ENCODE results near the gene ENG. TPM values are rescaled to one million over a fixed set of nuclear protein-coding genes. Genes with fewer than 3 reads are reported as not detected.

The ENG gene
- total and polyA plus RNA-seq, 12 donors, result 76.8 to 310 (median 142) TPM

DNA sequence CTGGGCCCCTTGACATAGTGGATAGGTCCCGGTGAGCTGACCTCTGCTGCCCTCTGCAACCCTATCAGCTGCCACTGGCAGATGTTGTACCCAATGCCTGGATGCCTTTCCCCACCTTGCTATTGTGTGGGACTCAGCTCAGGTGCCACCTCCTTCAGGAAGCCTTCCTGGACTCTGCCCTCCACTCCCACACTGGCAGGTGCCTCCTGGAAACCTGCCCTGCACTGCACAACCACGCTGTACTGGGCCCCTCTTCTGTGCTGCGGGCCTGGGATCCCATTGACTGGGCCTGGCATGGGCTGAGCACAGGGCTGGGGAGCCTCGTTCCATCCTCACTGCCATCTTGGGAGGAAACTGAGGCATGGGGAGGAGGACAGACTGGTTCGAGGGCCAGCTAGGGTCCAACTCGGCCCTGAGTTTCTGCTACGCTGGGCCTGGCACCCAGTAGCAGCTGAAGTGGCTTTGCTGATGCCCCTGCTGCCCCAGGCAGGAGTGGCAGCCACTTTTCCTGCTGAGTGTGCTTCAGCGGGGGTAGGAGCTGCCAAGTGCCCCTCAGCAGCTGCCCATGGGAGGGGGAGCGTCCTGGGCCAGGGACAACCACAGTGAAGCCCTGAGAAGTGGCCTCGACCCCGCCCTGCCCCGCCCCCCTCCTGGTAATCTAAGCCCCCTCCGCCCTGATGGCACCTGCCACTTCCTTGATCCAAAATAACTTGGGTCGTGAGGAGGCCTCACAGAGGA, 21.7 kb upstream of the ENG start:
- TF ChIP-seq, protein P1, sequence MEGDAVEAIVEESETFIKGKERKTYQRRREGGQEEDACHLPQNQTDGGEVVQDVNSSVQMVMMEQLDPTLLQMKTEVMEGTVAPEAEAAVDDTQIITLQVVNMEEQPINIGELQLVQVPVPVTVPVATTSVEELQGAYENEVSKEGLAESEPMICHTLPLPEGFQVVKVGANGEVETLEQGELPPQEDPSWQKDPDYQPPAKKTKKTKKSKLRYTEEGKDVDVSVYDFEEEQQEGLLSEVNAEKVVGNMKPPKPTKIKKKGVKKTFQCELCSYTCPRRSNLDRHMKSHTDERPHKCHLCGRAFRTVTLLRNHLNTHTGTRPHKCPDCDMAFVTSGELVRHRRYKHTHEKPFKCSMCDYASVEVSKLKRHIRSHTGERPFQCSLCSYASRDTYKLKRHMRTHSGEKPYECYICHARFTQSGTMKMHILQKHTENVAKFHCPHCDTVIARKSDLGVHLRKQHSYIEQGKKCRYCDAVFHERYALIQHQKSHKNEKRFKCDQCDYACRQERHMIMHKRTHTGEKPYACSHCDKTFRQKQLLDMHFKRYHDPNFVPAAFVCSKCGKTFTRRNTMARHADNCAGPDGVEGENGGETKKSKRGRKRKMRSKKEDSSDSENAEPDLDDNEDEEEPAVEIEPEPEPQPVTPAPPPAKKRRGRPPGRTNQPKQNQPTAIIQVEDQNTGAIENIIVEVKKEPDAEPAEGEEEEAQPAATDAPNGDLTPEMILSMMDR (IDR thresholded peaks at IDR 0.05), result no peak
- Histone ChIP-seq H3K4me3 (peak overlapping the region; percentile 50 to 81 (median 69)), H3K27ac (peak overlapping the region in 9 of 10 donors; percentile 82 to 93 (median 89)), H3K9me3 (no peaks in the 10 kb centered on the region), H3K27me3 (peaks cover 0 to 12% (median 0%) of the 10 kb centered on the region in 7 donors), H3K36me3 (peaks cover 0 to 24% (median 9%) of the 10 kb centered on the region in 9 donors), H3K4me1 (peaks cover 18 to 62% (median 48%) of the 10 kb centered on the region in 9 donors)
- DNase-seq (no peak), ATAC-seq (peak in 3 of 8 donors; percentile 5 to 20 (median 8))
- WGBS, 2 donors, result 53 to 54% methylated on average over 14 of the region's 14 CpGs
- intact Hi-C loops (cut with DNase I), result loop anchor here in 3 of 10 donors (5.0 to 10.0 kb wide), 3 partner anchors 41 to 141 kb away; partner anchors contain the start of genes ST6GALNAC4 (in 1 of the 3) and TOR2A (in 1 of the 3)

DNA sequence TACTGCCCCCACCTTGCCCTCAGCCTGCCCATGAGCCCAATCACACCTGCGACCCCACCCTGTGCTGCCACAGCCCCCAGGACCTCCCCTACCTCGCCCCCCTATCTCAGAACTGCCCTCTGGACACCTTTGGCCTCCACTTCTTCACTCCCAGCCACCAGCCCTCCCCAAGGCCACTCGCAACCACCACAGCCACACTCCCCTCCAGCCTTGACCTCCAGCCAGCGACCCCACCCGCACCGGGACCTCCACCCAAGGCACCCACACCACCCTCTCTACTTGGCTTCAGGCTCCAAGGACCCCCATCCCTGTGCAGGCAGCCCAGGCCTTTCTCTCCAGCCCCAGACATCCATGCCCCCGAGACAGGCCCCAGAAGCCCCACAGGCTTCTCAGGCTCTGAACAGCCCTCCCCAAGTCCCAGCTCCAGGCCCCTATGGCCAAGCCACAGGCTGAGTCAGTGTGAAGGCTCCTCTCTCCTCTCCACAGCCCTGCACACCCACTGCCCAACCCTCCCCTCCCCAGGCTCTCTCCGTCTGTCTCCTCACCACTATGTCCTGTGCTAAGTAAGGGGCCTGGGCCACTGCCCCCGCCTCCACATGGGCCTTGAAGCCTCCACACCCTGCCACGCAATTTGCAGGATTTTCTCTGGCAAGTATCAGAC, 21.0 kb upstream of the ENG start:
- TF ChIP-seq, protein P1 (IDR thresholded peaks at IDR 0.05), result no peak
- Histone ChIP-seq H3K36me3 (peaks cover 0 to 31% (median 15%) of the 10 kb centered on the region in 9 donors), H3K4me1 (peaks cover 18 to 64% (median 48%) of the 10 kb centered on the region in 9 donors), H3K9me3 (no peaks in the 10 kb centered on the region), H3K27ac (peak overlapping the region; percentile 10 to 93 (median 88)), H3K4me3 (peak overlapping the region in 9 of 10 donors; percentile 50 to 81 (median 69)), H3K27me3 (peaks cover 0 to 12% (median 0%) of the 10 kb centered on the region in 7 donors)
- WGBS, 2 donors, result 69% methylated on average over 10 of the region's 10 CpGs
- intact Hi-C loops (cut with DNase I), result loop anchor here in 3 of 10 donors (5.0 to 10.0 kb wide), 3 partner anchors 42 to 141 kb away; partner anchors contain the start of genes ST6GALNAC4 (in 1 of the 3) and TOR2A (in 1 of the 3)
- ATAC-seq (no peak), DNase-seq (no peak)

DNA sequence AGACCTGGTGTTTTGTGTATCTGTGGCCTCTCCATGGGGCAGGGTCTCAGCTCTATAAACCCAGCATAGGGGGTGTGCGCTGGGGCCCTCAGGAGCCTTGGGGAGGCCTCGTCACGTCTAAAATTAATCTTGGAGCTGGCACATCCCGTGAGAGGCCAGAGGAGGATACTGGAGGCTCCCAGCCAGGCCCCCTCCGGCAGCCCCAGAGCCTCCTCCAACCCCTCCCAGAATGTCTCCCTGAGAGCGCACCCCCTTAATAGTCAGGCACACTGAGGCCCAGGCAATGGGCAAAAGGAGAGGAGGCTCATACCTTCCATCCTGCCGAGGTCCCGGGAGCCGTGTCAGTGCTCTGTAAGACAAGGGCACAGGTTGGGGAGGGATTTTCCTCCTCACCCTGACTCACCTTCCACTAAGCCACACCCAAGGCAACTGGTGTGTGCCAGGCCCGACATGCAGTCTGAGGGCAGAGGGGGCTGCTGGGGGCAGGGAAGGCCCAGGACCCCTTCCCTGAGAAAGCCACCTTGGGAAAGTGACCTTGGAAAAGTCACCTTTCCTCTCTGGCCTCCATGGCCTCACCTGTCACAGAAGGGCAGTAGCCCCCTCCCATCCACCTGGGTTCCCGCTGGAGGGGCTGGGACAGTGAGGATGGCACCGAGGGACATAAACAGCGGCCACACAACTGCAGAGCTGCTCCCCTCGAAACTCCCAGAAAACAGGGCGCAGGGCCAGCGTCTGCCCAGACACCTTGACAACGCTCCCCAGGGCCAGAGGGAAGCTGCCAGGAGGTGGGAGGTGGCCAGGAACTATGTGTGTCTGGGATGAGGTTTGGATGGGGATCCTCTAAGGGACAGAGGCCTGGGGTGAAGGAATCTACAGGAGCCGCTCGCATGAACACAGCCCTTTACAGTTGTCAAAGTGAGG, 20.1 kb upstream of the ENG start:
- H3K4me3 ChIP-seq, result peak overlapping the region in 7 of 10 donors; percentile 2 to 75 (median 69)
- intact Hi-C loops (cut with DNase I), result loop anchor here (5.0 to 10.0 kb wide), 12 partner anchors 43 to 282 kb away; partner anchors contain the start of genes CDK9 (in 4 of the 10), TOR2A (in 4 of the 10), ST6GALNAC4 (in 3 of the 10) and FPGS (in 2 of the 10)
- ATAC-seq, result peak in 4 of 8 donors; percentile 8 to 20 (median 16)

More for the DNA sequence above, 20.1 kb upstream of the ENG start:
- peaks cover 0 to 38% (median 15%) of the 10 kb centered on the region in 9 donors for H3K36me3 ChIP-seq
- H3K4me1 ChIP-seq, result peaks cover 18 to 73% (median 55%) of the 10 kb centered on the region in 9 donors
- DNase-seq, result no peak
- 66 to 71% methylated on average over 19 of the region's 19 CpGs for WGBS, 2 donors
- H3K9me3 ChIP-seq, result no peaks in the 10 kb centered on the region
- TF ChIP-seq, protein P1 (IDR thresholded peaks at IDR 0.05), result no peak
- peak overlapping the region; percentile 24 to 93 (median 78) for H3K27ac ChIP-seq
- peaks cover 0 to 12% (median 0%) of the 10 kb centered on the region in 7 donors for H3K27me3 ChIP-seq
